Tibial artery (tissue), 4 donors: Measurements from ENCODE around the gene GPM6B.

Source experiments
- DNase-seq, 2 donors: peaks; one replicate each; pipeline ENCODE4 v3.0.0-alpha.2; 2019
- H3K27ac ChIP-seq, 2 donors: fragments of 200-600 bp; sonication (generic) in 1 of 2; 1 replicate in 1 of 2; 2 replicates in 1 of 2; pipeline ENCODE4 v1.5.1; 2018 to 2019; ENCODE audit warnings: mild to moderate bottlenecking in 1 of 2
- H3K27me3 ChIP-seq, 2 donors: fragments of 200-600 bp; sonication (generic) in 1 of 2; one replicate each; pipeline versions ENCODE4 v1.5.1 to v1.6.0; 2016 to 2019
- H3K36me3 ChIP-seq, 3 donors: fragments of 200-600 bp; sonication (generic) in 2 of 3; one replicate each; pipeline ENCODE4 v1.5.1; 2016 to 2019; ENCODE audit warnings: mild to moderate bottlenecking in 2 of 3
- H3K4me1 ChIP-seq, 4 donors: fragments of 200-600 bp; sonication (generic) in 2 of 4; 1 replicate in 3 of 4; 2 replicates in 1 of 4; pipeline ENCODE4 v1.5.1; 2016 to 2019
- H3K4me3 ChIP-seq, 2 donors: fragments of 200-600 bp; sonication (generic) in 1 of 2; 1 replicate in 1 of 2; 2 replicates in 1 of 2; pipeline ENCODE4 v1.5.1; 2018 to 2019; ENCODE audit warnings: mild to moderate bottlenecking in 2 of 2
- H3K9me3 ChIP-seq, 3 donors: fragments of 200-600 bp; sonication (generic) in 1 of 3; one replicate each; pipeline ENCODE4 v1.5.1; 2016 to 2019
- intact Hi-C: fragments of 100-400 bp; cut with DNase I; formaldehyde crosslinking; loops from one replicate; pipeline ENCODE4 v1.15.0; 2023; ENCODE audit warnings: low total_unique reads
- TF ChIP-seq, protein P1 (sequence below), 2 experiments: fragments of 200-600 bp in 1 of 2; fragments of 450-650 bp in 1 of 2; IDR thresholded peaks; one replicate each; pipeline ENCODE4 v1.5.1; 2017 to 2019; ENCODE audit warnings: antibody characterized with exemption in 2 of 2, mild to moderate bottlenecking in 1 of 2, moderate library complexity in 1 of 2

Gene GPM6B

GRCh38 chrX:13776387-13776786 lies 40.5 kb downstream of the GPM6B start:
- TF ChIP-seq, protein P1, sequence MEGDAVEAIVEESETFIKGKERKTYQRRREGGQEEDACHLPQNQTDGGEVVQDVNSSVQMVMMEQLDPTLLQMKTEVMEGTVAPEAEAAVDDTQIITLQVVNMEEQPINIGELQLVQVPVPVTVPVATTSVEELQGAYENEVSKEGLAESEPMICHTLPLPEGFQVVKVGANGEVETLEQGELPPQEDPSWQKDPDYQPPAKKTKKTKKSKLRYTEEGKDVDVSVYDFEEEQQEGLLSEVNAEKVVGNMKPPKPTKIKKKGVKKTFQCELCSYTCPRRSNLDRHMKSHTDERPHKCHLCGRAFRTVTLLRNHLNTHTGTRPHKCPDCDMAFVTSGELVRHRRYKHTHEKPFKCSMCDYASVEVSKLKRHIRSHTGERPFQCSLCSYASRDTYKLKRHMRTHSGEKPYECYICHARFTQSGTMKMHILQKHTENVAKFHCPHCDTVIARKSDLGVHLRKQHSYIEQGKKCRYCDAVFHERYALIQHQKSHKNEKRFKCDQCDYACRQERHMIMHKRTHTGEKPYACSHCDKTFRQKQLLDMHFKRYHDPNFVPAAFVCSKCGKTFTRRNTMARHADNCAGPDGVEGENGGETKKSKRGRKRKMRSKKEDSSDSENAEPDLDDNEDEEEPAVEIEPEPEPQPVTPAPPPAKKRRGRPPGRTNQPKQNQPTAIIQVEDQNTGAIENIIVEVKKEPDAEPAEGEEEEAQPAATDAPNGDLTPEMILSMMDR (IDR thresholded peaks at IDR 0.05), result no peak
- Histone ChIP-seq H3K9me3 (no peaks in the 10 kb centered on the region), H3K4me3 (no peak overlapping the region), H3K4me1 (no peaks in the 10 kb centered on the region), H3K27ac (no peak overlapping the region), H3K36me3 (peaks cover 0 to 34% (median 9%) of the 10 kb centered on the region in 3 donors), H3K27me3 (no peaks in the 10 kb centered on the region)
- no peak for DNase-seq
- intact Hi-C loops, result no loop called here

- DNase-seq, result no peak
- intact Hi-C loops, result no loop called here
- no peaks in the 10 kb centered on the region for H3K9me3 ChIP-seq
- H3K4me3 ChIP-seq, result no peak overlapping the region
- H3K36me3 ChIP-seq, result peaks cover 0 to 39% (median 13%) of the 10 kb centered on the region in 3 donors
- no peaks in the 10 kb centered on the region for H3K4me1 ChIP-seq
- TF ChIP-seq, protein P1 (IDR thresholded peaks at IDR 0.05), result no peak
- no peak overlapping the region for H3K27ac ChIP-seq
- H3K27me3 ChIP-seq, result no peaks in the 10 kb centered on the region
Observed at GRCh38 chrX:13775837-13776236, 41.1 kb downstream of the GPM6B start.

- Histone ChIP-seq H3K36me3 (peaks cover 0 to 49% (median 16%) of the 10 kb centered on the region in 3 donors), H3K4me1 (no peaks in the 10 kb centered on the region), H3K9me3 (no peaks in the 10 kb centered on the region), H3K27ac (no peak overlapping the region), H3K27me3 (no peaks in the 10 kb centered on the region), H3K4me3 (no peak overlapping the region)
- TF ChIP-seq, protein P1 (IDR thresholded peaks at IDR 0.05), result no peak
- no peak for DNase-seq
- intact Hi-C loops, result no loop called here
Observed at GRCh38 chrX:13774696-13775095, 42.2 kb downstream of the GPM6B start.

DNA sequence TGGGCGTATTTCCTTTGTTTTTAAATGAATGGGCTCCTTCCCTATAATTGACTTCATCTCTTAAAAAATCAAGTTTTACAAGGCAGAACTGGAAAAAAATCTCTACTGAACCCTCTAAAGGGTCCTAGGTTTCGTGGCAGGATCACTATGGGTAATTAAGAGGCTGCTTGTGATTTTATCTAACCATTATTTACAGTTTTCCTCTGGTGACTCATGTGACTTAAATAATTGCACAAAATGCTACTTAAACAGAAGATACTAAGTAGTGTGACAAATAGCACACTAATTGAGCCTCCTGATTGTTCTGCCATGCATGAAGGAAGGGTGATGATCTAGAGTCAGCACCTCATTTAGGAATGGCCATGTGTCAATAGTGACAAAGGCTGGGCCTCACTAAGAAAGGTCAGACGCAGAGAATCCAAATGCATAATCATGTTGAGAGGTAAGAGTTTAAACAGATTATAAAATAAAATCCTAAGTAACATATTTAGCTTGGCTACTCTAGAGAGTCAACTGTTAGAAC lies 46.8 kb downstream of the GPM6B start:
- Histone ChIP-seq H3K4me1 (no peaks in the 10 kb centered on the region), H3K27ac (no peak overlapping the region), H3K27me3 (no peaks in the 10 kb centered on the region), H3K4me3 (no peak overlapping the region), H3K36me3 (peaks cover 0 to 72% (median 40%) of the 10 kb centered on the region in 3 donors), H3K9me3 (no peaks in the 10 kb centered on the region)
- intact Hi-C loops, result no loop called here
- no peak for DNase-seq
- TF ChIP-seq, protein P1 (IDR thresholded peaks at IDR 0.05), result no peak

DNA sequence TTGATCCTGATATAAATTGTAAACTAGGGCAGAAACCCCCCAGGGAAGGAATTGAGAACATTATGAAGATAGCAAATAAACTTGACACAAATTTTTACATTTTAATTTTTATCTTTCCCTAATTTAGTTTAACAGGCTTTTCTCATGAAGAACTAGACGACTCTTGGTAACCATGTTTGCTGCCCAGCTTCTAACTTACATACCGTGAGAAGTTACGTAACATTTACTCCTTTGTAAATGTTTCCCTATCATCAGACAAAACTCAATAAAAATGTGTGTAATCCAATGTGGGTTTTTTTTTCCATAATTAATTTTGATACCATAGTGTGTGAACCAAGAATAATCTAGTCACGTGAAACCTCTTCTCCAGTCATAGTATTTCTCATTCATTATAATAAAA lies 48.0 kb downstream of the GPM6B start:
- Histone ChIP-seq H3K4me3 (no peak overlapping the region), H3K27me3 (no peaks in the 10 kb centered on the region), H3K4me1 (no peaks in the 10 kb centered on the region), H3K27ac (no peak overlapping the region), H3K36me3 (peaks cover 0 to 63% (median 31%) of the 10 kb centered on the region in 3 donors), H3K9me3 (no peaks in the 10 kb centered on the region)
- TF ChIP-seq, protein P1 (IDR thresholded peaks at IDR 0.05), result no peak
- no peak for DNase-seq
- intact Hi-C loops, result no loop called here

- no peak overlapping the region for H3K4me3 ChIP-seq
- H3K27ac ChIP-seq, result no peak overlapping the region
- no peaks in the 10 kb centered on the region for H3K9me3 ChIP-seq
- peaks cover 0 to 64% (median 49%) of the 10 kb centered on the region in 3 donors for H3K36me3 ChIP-seq
- H3K27me3 ChIP-seq, result no peaks in the 10 kb centered on the region
- intact Hi-C loops, result no loop called here
- TF ChIP-seq, protein P1 (IDR thresholded peaks at IDR 0.05), result no peak
- H3K4me1 ChIP-seq, result peaks cover 0 to 6% (median 0%) of the 10 kb centered on the region in 4 donors
- no peak for DNase-seq
Observed at GRCh38 chrX:13764765-13765164, 52.1 kb downstream of the GPM6B start.
